HCT116 (cell line): ENCODE results near the gene FHIT. TPM values are rescaled to one million over a fixed set of nuclear protein-coding genes. Genes with fewer than 3 reads are reported as not detected.

Experiments used
- EZH2phosphoT487 ChIP-seq: fragments of 200-600 bp; IDR thresholded peaks from 2 replicates; pipeline ENCODE4 v1.6.1; 2018; ENCODE audit warnings: antibody characterized with exemption, borderline replicate concordance
- FOSL1 ChIP-seq: IDR thresholded peaks from 2 replicates; pipeline ENCODE4 v1.6.1; 2012; ENCODE audit warnings: low read depth
- JUND ChIP-seq: IDR thresholded peaks from 2 replicates; pipeline ENCODE4 v1.6.1; 2012
- MAX ChIP-seq: IDR thresholded peaks from 2 replicates; pipeline ENCODE4 v1.6.1; 2012
- POLR2AphosphoS5 ChIP-seq: IDR thresholded peaks from 2 replicates; pipeline ENCODE4 v1.6.1; 2011; ENCODE audit warnings: mild to moderate bottlenecking, low read depth, low read length, moderate library complexity
- REST ChIP-seq: IDR thresholded peaks from 2 replicates; pipeline ENCODE4 v1.6.1; 2012; ENCODE audit warnings: low read depth
- TCF7L2 ChIP-seq: IDR thresholded peaks from 2 replicates; pipeline ENCODE4 v1.7.0; 2011; ENCODE audit warnings: borderline replicate concordance, inconsistent platforms; ENCODE audit not compliant: insufficient read depth, insufficient read length; ENCODE audit errors: extremely low read depth
- ZBTB33 ChIP-seq: IDR thresholded peaks from 2 replicates; pipeline ENCODE4 v1.6.1; 2011; ENCODE audit warnings: mild to moderate bottlenecking, low read length, moderate library complexity; ENCODE audit not compliant: insufficient replicate concordance; ENCODE audit errors: extremely low read depth
- ZFX ChIP-seq: fragments of 450-650 bp; IDR thresholded peaks from 2 replicates; pipeline ENCODE4 v1.6.1; 2017
- total RNA-seq: library from RNA; stranded (reverse); gene quantifications from one replicate; pipeline ENCODE4 v1.2.1, GENCODE V29; 2021; ENCODE audit not compliant: unreplicated experiment

Gene FHIT
- total RNA-seq, 1 experiment from 2014 or later = 20.1 TPM

GRCh38 chr3:60746043-60746638 lies 505.1 kb downstream of the FHIT start (continued):
- no peak for TF ChIP-seq REST
- no peak for TF ChIP-seq ZFX
- no peak for TF ChIP-seq EZH2phosphoT487
- no peak for TF ChIP-seq POLR2AphosphoS5
- no peak for TF ChIP-seq TCF7L2
- no peak for TF ChIP-seq JUND
- no peak for TF ChIP-seq ZBTB33
- TF ChIP-seq FOSL1 = no peak
- no peak for TF ChIP-seq MAX
